T-helper 1 cell treated with Interleukin-12 subunit alpha and Interleukin-12 subunit beta and Interleukin-4 antibody, amounts not matched to agents 30 ng/mL and 1 ng/mL, for 36 hours (primary cell): ENCODE results near the gene ZWILCH. TPM values are rescaled to one million over a fixed set of nuclear protein-coding genes. Genes with fewer than 3 reads are reported as not detected.
"Not testable (repeated sequence)": the region's sequence is repeated elsewhere in the genome, so short reads cannot be mapped to it uniquely, and the experiment has no call there.

Source experiments
- intact Hi-C: fragments of 100-400 bp; cut with micrococcal nuclease; formaldehyde crosslinking; loops from one replicate; pipeline ENCODE4 v1.15.1; 2024
- total RNA-seq: library from RNA; stranded (reverse); gene quantifications from 2 replicates; pipeline ENCODE4 v1.2.3, GENCODE V29; 2022

ZWILCH gene
- 25.9 and 29.0 TPM in 2 replicates for total RNA-seq

- intact Hi-C loops, result loop anchor here (1.0 to 10.0 kb wide), 11 partner anchors 7 to 1773 kb away; partner anchors contain the start of genes AAGAB, DIS3L, DPP8 and FEM1B
These were observed at the start of gene ZWILCH, which contains the start of gene RPL4 for GRCh38 chr15:66504563-66505429. ZWILCH (plus strand) TSS chr15:66505326; CDS start chr15:66505339, 13 bp downstream. RPL4 (minus strand) TSS chr15:66504855; CDS start chr15:66504790, 65 bp downstream.

- intact Hi-C loops, result no loop called here
These were observed 48.9 kb upstream of the ZWILCH start for GRCh38 chr15:66456211-66456610.

- intact Hi-C loops, result no loop called here
These were observed 45.1 kb upstream of the ZWILCH start for GRCh38 chr15:66459818-66460615.

GRCh38 chr15:66461294-66461693 lies 43.8 kb upstream of the ZWILCH start:
- intact Hi-C loops, result not testable (repeated sequence)

- intact Hi-C loops, result no loop called here
These were observed 43.2 kb upstream of the ZWILCH start for GRCh38 chr15:66461917-66462316.

- intact Hi-C loops, result no loop called here
These were observed 42.5 kb upstream of the ZWILCH start for GRCh38 chr15:66462627-66463026.

GRCh38 chr15:66465294-66465693 lies 39.8 kb upstream of the ZWILCH start:
- intact Hi-C loops, result not testable (repeated sequence)

GRCh38 chr15:66467162-66468040 lies 37.7 kb upstream of the ZWILCH start:
- intact Hi-C loops, result not testable (repeated sequence)

- intact Hi-C loops, result loop anchor here (5.0 to 10.0 kb wide), 2 partner anchors 44 to 676 kb away; partner anchors contain the start of gene DENND4A
These were observed 34.3 kb upstream of the ZWILCH start for GRCh38 chr15:66470825-66471224.

GRCh38 chr15:66472176-66472999 lies 32.7 kb upstream of the ZWILCH start:
- intact Hi-C loops, result loop anchor here (1.0 to 10.0 kb wide), 6 partner anchors 25 to 678 kb away; partner anchors contain the start of genes DENND4A, MAP2K1, SNAPC5 and TIPIN

GRCh38 chr15:66474135-66474534 lies 31.0 kb upstream of the ZWILCH start:
- intact Hi-C loops, result loop anchor here (5.0 to 10.0 kb wide), 2 partner anchors 47 to 679 kb away; partner anchors contain the start of gene DENND4A

- intact Hi-C loops, result loop anchor here (5.0 to 10.0 kb wide), 2 partner anchors 48 to 680 kb away; partner anchors contain the start of gene DENND4A
These were observed 30.2 kb upstream of the ZWILCH start for GRCh38 chr15:66474963-66475362.

- intact Hi-C loops, result loop anchor here (10.0 kb wide), 1 partner anchor 682 kb away; the partner anchor contains the start of gene DENND4A
These were observed 28.6 kb upstream of the ZWILCH start for GRCh38 chr15:66476535-66476934.

- intact Hi-C loops, result loop anchor here (10.0 kb wide), 1 partner anchor 682 kb away; the partner anchor contains the start of gene DENND4A
These were observed 28.1 kb upstream of the ZWILCH start for GRCh38 chr15:66477011-66477410.

GRCh38 chr15:66480267-66480666 lies 24.9 kb upstream of the ZWILCH start:
- intact Hi-C loops, result no loop called here

GRCh38 chr15:66481107-66481856 lies 23.8 kb upstream of the ZWILCH start:
- intact Hi-C loops, result no loop called here

- intact Hi-C loops, result no loop called here
These were observed 22.6 kb upstream of the ZWILCH start for GRCh38 chr15:66482539-66482938.

- intact Hi-C loops, result no loop called here
These were observed 22.0 kb upstream of the ZWILCH start for GRCh38 chr15:66483131-66483566.
